Lower leg skin (tissue), 4 donors: ENCODE data around the gene ST7. TPM values are rescaled to one million over a fixed set of nuclear protein-coding genes. Genes with fewer than 3 reads are reported as not detected.

Source experiments
- DNase-seq, 2 donors: peaks; one replicate each; pipeline ENCODE4 v3.0.0-alpha.2; 2019; ENCODE audit warnings: low spot score in 2 of 2
- H3K4me3 ChIP-seq: fragments of 200-600 bp; sonication (generic); 2 replicates; pipeline ENCODE4 v1.5.1; 2017; ENCODE audit warnings: mild to moderate bottlenecking, low read depth; ENCODE audit not compliant: poor library complexity, severe bottlenecking
- POLR2A ChIP-seq, 2 donors: fragments of 450-650 bp; IDR thresholded peaks; one replicate each; pipeline ENCODE4 v1.6.1; 2016 to 2017; ENCODE audit warnings: antibody characterized with exemption in 2 of 2, mild to moderate bottlenecking in 1 of 2, moderate library complexity in 1 of 2
- WGBS, 2 donors: methylation state at CpG; one replicate each; pipeline ENCODE4 v1.1.5; 2018; 5-methylcytosine and 5-hydroxymethylcytosine counted together
- intact Hi-C: fragments of 100-400 bp; cut with DNase I; formaldehyde crosslinking; loops from one replicate; pipeline ENCODE4 v1.15.0; 2023; ENCODE audit warnings: low total_unique reads
- total RNA-seq, 4 donors: library from RNA; depleted of rRNA; stranded (reverse); fragments of >200 nt; gene quantifications; one replicate each; pipeline ENCODE4 v1.1.0, GENCODE V29; 2016
- TF ChIP-seq, protein P1 (sequence below), 3 donors: fragments of 450-650 bp; IDR thresholded peaks; one replicate each; pipeline ENCODE4 v1.5.1; 2016; ENCODE audit warnings: antibody characterized with exemption in 3 of 3, mild to moderate bottlenecking in 3 of 3, moderate library complexity in 2 of 3

ST7 gene
- total RNA-seq, 4 donors from 2014 or later, result 10.8 to 17.1 (median 11.4) TPM

GRCh38 chr7:117084286-117084685, 131.0 kb downstream of the ST7 start:
- intact Hi-C loops, result no loop called here
- no peak overlapping the region for H3K4me3 ChIP-seq
- 39 to 45% methylated on average over 1 of the region's 1 CpG for WGBS, 2 donors
- DNase-seq, result no peak
- no peak for TF ChIP-seq POLR2A (IDR thresholded peaks at IDR 0.05)
- TF ChIP-seq, protein P1, sequence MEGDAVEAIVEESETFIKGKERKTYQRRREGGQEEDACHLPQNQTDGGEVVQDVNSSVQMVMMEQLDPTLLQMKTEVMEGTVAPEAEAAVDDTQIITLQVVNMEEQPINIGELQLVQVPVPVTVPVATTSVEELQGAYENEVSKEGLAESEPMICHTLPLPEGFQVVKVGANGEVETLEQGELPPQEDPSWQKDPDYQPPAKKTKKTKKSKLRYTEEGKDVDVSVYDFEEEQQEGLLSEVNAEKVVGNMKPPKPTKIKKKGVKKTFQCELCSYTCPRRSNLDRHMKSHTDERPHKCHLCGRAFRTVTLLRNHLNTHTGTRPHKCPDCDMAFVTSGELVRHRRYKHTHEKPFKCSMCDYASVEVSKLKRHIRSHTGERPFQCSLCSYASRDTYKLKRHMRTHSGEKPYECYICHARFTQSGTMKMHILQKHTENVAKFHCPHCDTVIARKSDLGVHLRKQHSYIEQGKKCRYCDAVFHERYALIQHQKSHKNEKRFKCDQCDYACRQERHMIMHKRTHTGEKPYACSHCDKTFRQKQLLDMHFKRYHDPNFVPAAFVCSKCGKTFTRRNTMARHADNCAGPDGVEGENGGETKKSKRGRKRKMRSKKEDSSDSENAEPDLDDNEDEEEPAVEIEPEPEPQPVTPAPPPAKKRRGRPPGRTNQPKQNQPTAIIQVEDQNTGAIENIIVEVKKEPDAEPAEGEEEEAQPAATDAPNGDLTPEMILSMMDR (IDR thresholded peaks at IDR 0.05), result no peak

GRCh38 chr7:117085275-117085674, 132.0 kb downstream of the ST7 start:
- intact Hi-C loops, result no loop called here
- no peak for DNase-seq
- no peak for TF ChIP-seq POLR2A (IDR thresholded peaks at IDR 0.05)
- WGBS, 2 donors, result 43 to 45% methylated on average over 3 of the region's 3 CpGs
- no peak overlapping the region for H3K4me3 ChIP-seq

DNA sequence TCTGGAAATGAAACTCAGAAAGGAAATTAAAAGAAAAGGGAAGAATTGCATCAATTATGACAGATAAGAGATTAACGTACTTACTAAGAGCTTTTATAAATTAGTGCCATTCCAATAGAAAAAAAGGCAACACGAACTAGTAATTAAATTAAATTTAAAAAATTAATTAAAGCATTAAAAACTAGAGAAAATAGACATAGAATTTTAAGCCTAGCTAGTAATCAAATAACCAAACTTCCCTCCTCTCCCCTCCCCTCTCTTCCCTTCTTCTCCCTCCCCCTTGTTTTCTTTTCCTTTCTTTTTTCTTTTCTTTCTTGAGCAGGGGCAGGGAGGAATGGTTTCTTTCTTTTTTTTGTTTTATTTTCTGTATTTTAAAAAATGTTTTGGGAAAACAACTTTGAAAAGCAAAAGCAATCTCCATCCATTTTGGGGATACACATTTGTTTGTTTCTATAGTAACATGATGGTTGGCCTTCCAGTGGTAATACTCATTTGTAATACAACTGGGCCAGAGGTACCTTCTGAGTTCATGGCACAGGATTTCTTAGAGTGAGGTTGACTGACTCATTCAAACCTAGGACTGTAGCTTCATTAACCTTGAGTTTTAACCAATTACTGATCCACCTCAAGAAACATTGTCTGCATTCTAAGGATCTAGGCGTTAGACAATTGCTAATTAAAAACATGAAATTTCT, 132.6 kb downstream of the ST7 start:
- intact Hi-C loops, result no loop called here
- no peak overlapping the region for H3K4me3 ChIP-seq
- WGBS, 2 donors, result 60 to 64% methylated on average over 3 of the region's 3 CpGs
- no peak for DNase-seq
- no peak for TF ChIP-seq POLR2A (IDR thresholded peaks at IDR 0.05)
- TF ChIP-seq, protein P1 (IDR thresholded peaks at IDR 0.05), result no peak

DNA sequence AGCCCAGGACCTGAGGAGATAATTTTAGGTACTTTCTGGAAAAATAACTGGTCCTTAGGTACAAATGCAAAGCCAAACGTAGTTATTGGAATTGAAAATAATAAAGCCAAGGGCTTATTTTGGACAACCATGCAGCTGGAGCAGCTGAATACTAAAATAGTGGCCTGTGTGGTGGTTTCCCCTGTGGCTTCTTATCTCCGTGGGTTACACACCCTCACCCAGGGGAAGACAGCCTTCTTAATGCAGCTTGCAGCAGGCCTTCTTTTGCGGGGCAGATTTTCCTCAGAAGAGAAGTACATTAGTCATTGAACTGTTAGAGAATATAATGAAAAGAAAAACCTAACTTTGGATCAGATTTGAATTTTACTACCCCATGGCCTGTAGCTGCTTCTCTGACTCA, 133.5 kb downstream of the ST7 start:
- 52 to 64% methylated on average over 3 of the region's 3 CpGs for WGBS, 2 donors
- TF ChIP-seq, protein P1 (IDR thresholded peaks at IDR 0.05), result no peak
- TF ChIP-seq POLR2A (IDR thresholded peaks at IDR 0.05), result no peak
- intact Hi-C loops, result no loop called here
- no peak overlapping the region for H3K4me3 ChIP-seq
- DNase-seq, result no peak

DNA sequence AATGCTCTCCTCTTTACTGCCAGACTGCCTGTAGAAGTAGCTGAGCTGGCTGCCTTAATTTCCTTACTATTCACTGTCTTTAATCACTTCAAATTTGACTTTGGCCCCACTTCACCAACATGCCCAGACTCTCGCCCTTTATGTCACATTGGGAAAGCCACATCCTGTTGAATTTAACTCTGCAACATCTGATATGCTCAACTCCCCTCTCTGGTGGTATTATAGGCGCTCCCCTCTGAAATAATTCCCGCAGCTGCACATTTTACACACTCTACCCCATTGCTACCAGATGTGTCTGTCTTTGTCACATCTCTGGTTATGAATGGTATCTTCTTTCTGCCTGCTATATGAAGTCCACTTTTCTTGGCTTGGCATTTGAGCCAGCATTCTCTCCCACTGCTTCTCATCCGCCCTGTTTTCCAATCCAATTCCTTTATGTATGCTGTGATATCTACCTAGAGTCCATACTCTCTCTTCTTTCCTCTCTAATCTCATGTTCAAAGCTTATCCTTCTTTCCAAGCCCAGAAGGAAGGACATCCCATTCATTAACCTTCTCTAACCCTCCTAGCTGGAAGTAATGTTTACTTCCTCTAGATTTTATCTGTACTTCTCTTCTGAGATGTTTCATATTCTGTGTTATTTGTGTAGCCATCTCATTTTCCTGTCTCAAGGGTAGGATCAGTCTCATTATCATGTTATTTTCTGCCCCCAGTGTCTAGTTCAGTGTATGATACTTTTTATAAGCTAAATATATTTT, 134.5 kb downstream of the ST7 start:
- WGBS, 2 donors, result 78 to 81% methylated on average over 4 of the region's 4 CpGs
- no peak overlapping the region for H3K4me3 ChIP-seq
- intact Hi-C loops, result no loop called here
- DNase-seq, result no peak
- no peak for TF ChIP-seq POLR2A (IDR thresholded peaks at IDR 0.05)
- TF ChIP-seq, protein P1 (IDR thresholded peaks at IDR 0.05), result no peak

DNA sequence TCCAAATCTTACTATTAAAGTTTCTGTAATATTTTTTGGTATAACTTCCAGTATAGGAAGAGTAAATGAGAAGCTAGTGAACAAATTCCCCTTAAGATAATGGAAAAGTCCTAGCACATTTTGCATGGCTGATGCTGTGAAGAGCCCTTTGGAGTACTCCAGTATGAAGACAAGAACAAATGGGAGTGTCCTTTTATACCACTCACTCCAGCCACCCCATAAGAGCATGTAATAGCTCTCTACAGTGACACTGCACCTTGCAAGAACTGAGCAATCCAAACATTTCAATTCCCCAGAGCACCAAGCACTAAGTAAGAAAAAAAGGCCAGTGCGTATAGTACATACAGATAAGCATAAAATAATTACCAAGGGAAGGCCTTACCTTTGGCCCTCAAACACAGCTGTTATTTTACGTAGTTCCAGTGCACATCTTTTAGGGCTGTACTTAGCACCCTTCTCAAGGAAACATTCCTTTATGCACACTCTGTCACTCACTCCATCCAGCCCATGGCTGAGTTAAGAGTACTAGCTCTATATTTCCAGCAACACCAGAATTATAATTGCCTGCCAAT, 135.4 kb downstream of the ST7 start:
- H3K4me3 ChIP-seq, result no peak overlapping the region
- intact Hi-C loops, result no loop called here
- WGBS, 2 donors, result 92 to 98% methylated on average over 2 of the region's 2 CpGs
- DNase-seq, result no peak
- TF ChIP-seq POLR2A (IDR thresholded peaks at IDR 0.05), result no peak
- TF ChIP-seq, protein P1 (IDR thresholded peaks at IDR 0.05), result no peak
